GM19043 (cell line): ENCODE data around the gene WWOX.

Experiments used
- ATAC-seq: cut with Tn5 transposase; IDR thresholded peaks from one replicate; pipeline ENCODE4 v1.9.1; 2021; ENCODE audit warnings: low read depth; ENCODE audit not compliant: unreplicated experiment

WWOX gene

GRCh38 chr16:78137782-78138616 is 38.5 kb downstream of the WWOX start:
- no peak for ATAC-seq

- ATAC-seq, result no peak
These were observed 41.5 kb downstream of the WWOX start for GRCh38 chr16:78140818-78141466.

GRCh38 chr16:78142788-78143187 is 43.3 kb downstream of the WWOX start:
- no peak for ATAC-seq

- no peak for ATAC-seq
These were observed 47.4 kb downstream of the WWOX start for GRCh38 chr16:78146807-78147206.

- ATAC-seq, result no peak
These were observed 48.5 kb downstream of the WWOX start for GRCh38 chr16:78147911-78148401.

- ATAC-seq, result no peak
These were observed 50.8 kb downstream of the WWOX start for GRCh38 chr16:78150233-78150632.

GRCh38 chr16:78154729-78155461 is 55.4 kb downstream of the WWOX start:
- no peak for ATAC-seq

GRCh38 chr16:78155791-78156345 is 56.4 kb downstream of the WWOX start:
- no peak for ATAC-seq

- no peak for ATAC-seq
These were observed 61.7 kb downstream of the WWOX start for GRCh38 chr16:78161023-78161729.

- no peak for ATAC-seq
These were observed 64.6 kb downstream of the WWOX start for GRCh38 chr16:78163772-78164670.

- no peak for ATAC-seq
These were observed 71.1 kb downstream of the WWOX start for GRCh38 chr16:78170494-78170933.

- ATAC-seq, result no peak
These were observed 75.8 kb downstream of the WWOX start for GRCh38 chr16:78175287-78175686.

- no peak for ATAC-seq
These were observed 77.0 kb downstream of the WWOX start for GRCh38 chr16:78176435-78176834.

- no peak for ATAC-seq
These were observed 77.8 kb downstream of the WWOX start for GRCh38 chr16:78177218-78177617.

GRCh38 chr16:78177987-78178386 is 78.5 kb downstream of the WWOX start:
- ATAC-seq, result no peak

- no peak for ATAC-seq
These were observed 80.2 kb downstream of the WWOX start for GRCh38 chr16:78179666-78180065.

GRCh38 chr16:78180349-78180748 is 80.9 kb downstream of the WWOX start:
- no peak for ATAC-seq

- no peak for ATAC-seq
These were observed 84.2 kb downstream of the WWOX start for GRCh38 chr16:78183437-78184237.
